ENCODE data around the gene PIK3AP1.

Gene PIK3AP1

GRCh38 chr10:96642973-96643372, 77.3 kb downstream of the PIK3AP1 start:
- Histone ChIP-seq H3K4me3 (ENCODE audit: low read depth, low read length) (no peak overlapping the region), H3K27me3 (ENCODE audit: insufficient read depth, low read length) (peaks cover 10% of the 10 kb centered on the region), H3K79me2 (ENCODE audit: control insufficient read depth, insufficient read depth, low read length, unreplicated experiment) (no peaks in the 10 kb centered on the region), H3K4me1 (ENCODE audit: control insufficient read depth, insufficient read depth, low read length, unreplicated experiment) (no peaks in the 10 kb centered on the region), H3K36me3 (ENCODE audit: insufficient read depth, low read length) (no peaks in the 10 kb centered on the region), H3K27ac (ENCODE audit: low read depth, low read length) (no peak overlapping the region), H2AFZ (ENCODE audit: low read length, unreplicated experiment) (no peak overlapping the region)

- H3K36me3 ChIP-seq (ENCODE audit: insufficient read depth, low read length) = no peaks in the 10 kb centered on the region
- H3K79me2 ChIP-seq (ENCODE audit: control insufficient read depth, insufficient read depth, low read length, unreplicated experiment) = no peaks in the 10 kb centered on the region
- no peak overlapping the region for H2AFZ ChIP-seq (ENCODE audit: low read length, unreplicated experiment)
- no peak overlapping the region for H3K27ac ChIP-seq (ENCODE audit: low read depth, low read length)
- H3K4me3 ChIP-seq (ENCODE audit: low read depth, low read length) = no peak overlapping the region
- H3K27me3 ChIP-seq (ENCODE audit: insufficient read depth, low read length) = peaks cover 8% of the 10 kb centered on the region; the same call in 1 of the 2 replicates
- H3K4me1 ChIP-seq (ENCODE audit: control insufficient read depth, insufficient read depth, low read length, unreplicated experiment) = no peaks in the 10 kb centered on the region
Observed at GRCh38 chr10:96642530-96642929, 77.8 kb downstream of the PIK3AP1 start.

- H2AFZ ChIP-seq (ENCODE audit: low read length, unreplicated experiment) = no peak overlapping the region
- H3K4me3 ChIP-seq (ENCODE audit: low read depth, low read length) = no peak overlapping the region
- H3K36me3 ChIP-seq (ENCODE audit: insufficient read depth, low read length) = no peaks in the 10 kb centered on the region
- H3K4me1 ChIP-seq (ENCODE audit: control insufficient read depth, insufficient read depth, low read length, unreplicated experiment) = no peaks in the 10 kb centered on the region
- H3K79me2 ChIP-seq (ENCODE audit: control insufficient read depth, insufficient read depth, low read length, unreplicated experiment) = no peaks in the 10 kb centered on the region
- H3K27me3 ChIP-seq (ENCODE audit: insufficient read depth, low read length) = peaks cover 4% of the 10 kb centered on the region; the same call in 1 of the 2 replicates
- H3K27ac ChIP-seq (ENCODE audit: low read depth, low read length) = no peak overlapping the region
Observed at GRCh38 chr10:96641396-96642295, 78.7 kb downstream of the PIK3AP1 start.

DNA sequence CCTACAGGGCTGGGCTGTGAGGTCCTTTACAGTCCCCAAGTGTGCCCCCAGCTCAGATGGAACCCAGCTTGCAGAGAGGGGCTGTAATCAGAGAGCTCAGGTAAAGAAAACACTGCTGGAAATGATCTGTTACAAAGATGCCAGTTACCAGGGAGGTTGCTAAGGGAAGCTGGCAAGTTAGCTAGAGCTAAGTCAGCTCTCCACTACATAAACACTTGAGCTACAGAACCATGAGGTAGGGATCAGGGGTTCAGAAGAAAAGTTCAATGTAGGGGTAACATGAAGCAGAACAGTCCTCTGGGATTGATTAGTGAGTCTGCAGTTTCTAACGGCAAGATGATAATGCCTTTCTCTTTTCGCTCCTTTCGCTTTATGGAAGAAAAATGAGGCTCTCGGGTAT, 80.4 kb downstream of the PIK3AP1 start:
- Histone ChIP-seq H3K27ac (ENCODE audit: low read depth, low read length) (no peak overlapping the region), H3K4me1 (ENCODE audit: control insufficient read depth, insufficient read depth, low read length, unreplicated experiment) (no peaks in the 10 kb centered on the region), H2AFZ (ENCODE audit: low read length, unreplicated experiment) (no peak overlapping the region), H3K79me2 (ENCODE audit: control insufficient read depth, insufficient read depth, low read length, unreplicated experiment) (no peaks in the 10 kb centered on the region), H3K36me3 (ENCODE audit: insufficient read depth, low read length) (no peaks in the 10 kb centered on the region), H3K27me3 (ENCODE audit: insufficient read depth, low read length) (peaks cover 4% of the 10 kb centered on the region; the same call in 1 of the 2 replicates), H3K4me3 (ENCODE audit: low read depth, low read length) (no peak overlapping the region)

GRCh38 chr10:96638696-96639095, 81.6 kb downstream of the PIK3AP1 start:
- H3K36me3 ChIP-seq (ENCODE audit: insufficient read depth, low read length) = no peaks in the 10 kb centered on the region
- H3K4me1 ChIP-seq (ENCODE audit: control insufficient read depth, insufficient read depth, low read length, unreplicated experiment) = no peaks in the 10 kb centered on the region
- no peaks in the 10 kb centered on the region for H3K79me2 ChIP-seq (ENCODE audit: control insufficient read depth, insufficient read depth, low read length, unreplicated experiment)
- no peak overlapping the region for H3K4me3 ChIP-seq (ENCODE audit: low read depth, low read length)
- no peak overlapping the region for H3K27ac ChIP-seq (ENCODE audit: low read depth, low read length)
- H3K27me3 ChIP-seq (ENCODE audit: insufficient read depth, low read length) = peaks cover 4% of the 10 kb centered on the region; the same call in 1 of the 2 replicates
- no peak overlapping the region for H2AFZ ChIP-seq (ENCODE audit: low read length, unreplicated experiment)

DNA sequence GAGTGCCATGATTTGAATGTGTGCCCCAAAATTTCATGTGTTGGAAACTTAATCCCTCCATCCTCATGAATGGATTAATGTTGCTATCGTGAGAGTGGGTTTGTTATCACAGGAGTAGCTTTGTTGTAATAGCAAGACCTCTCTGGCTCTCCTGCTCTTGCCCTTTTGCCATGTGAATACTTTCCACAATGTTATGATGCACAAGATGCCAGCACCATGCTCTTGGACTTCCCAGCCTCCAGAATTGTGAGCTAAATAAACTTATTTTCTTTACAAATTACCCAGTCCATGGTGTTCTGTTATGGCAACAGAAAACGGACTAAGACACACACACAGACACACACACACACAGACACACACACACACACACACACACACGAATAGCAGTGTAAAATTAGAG, 82.2 kb downstream of the PIK3AP1 start:
- Histone ChIP-seq H3K4me3 (ENCODE audit: low read depth, low read length) (no peak overlapping the region), H3K4me1 (ENCODE audit: control insufficient read depth, insufficient read depth, low read length, unreplicated experiment) (no peaks in the 10 kb centered on the region), H3K79me2 (ENCODE audit: control insufficient read depth, insufficient read depth, low read length, unreplicated experiment) (no peaks in the 10 kb centered on the region), H2AFZ (ENCODE audit: low read length, unreplicated experiment) (no peak overlapping the region), H3K27ac (ENCODE audit: low read depth, low read length) (no peak overlapping the region), H3K27me3 (ENCODE audit: insufficient read depth, low read length) (peaks cover 4% of the 10 kb centered on the region; the same call in 1 of the 2 replicates), H3K36me3 (ENCODE audit: insufficient read depth, low read length) (no peaks in the 10 kb centered on the region)

- Histone ChIP-seq H2AFZ (ENCODE audit: low read length, unreplicated experiment) (no peak overlapping the region), H3K27me3 (ENCODE audit: insufficient read depth, low read length) (peaks cover 4% of the 10 kb centered on the region; the same call in 1 of the 2 replicates), H3K4me1 (ENCODE audit: control insufficient read depth, insufficient read depth, low read length, unreplicated experiment) (no peaks in the 10 kb centered on the region), H3K27ac (ENCODE audit: low read depth, low read length) (no peak overlapping the region), H3K4me3 (ENCODE audit: low read depth, low read length) (no peak overlapping the region), H3K79me2 (ENCODE audit: control insufficient read depth, insufficient read depth, low read length, unreplicated experiment) (no peaks in the 10 kb centered on the region), H3K36me3 (ENCODE audit: insufficient read depth, low read length) (no peaks in the 10 kb centered on the region)
Observed at GRCh38 chr10:96637709-96638108, 82.6 kb downstream of the PIK3AP1 start.

DNA sequence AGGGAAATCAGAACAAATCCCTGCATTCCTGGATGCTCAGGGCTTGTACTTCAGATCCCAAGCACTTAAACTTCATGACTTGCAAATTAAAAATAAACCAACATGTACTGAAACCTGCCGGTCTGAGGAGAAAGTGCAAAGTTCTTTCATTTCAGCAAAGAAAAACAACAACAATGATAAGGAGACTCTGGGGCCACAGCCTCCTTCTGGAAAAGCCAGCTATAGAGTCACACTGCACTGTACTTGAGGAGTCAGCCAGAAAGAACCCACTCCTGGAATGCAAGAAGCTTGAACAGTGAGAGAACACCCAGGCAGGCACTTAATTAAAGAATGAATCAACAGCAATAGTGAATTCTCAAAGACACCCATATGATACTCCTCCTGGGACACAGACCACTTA, 83.8 kb downstream of the PIK3AP1 start:
- no peak overlapping the region for H2AFZ ChIP-seq (ENCODE audit: low read length, unreplicated experiment)
- H3K27ac ChIP-seq (ENCODE audit: low read depth, low read length) = no peak overlapping the region
- no peak overlapping the region for H3K4me3 ChIP-seq (ENCODE audit: low read depth, low read length)
- no peaks in the 10 kb centered on the region for H3K79me2 ChIP-seq (ENCODE audit: control insufficient read depth, insufficient read depth, low read length, unreplicated experiment)
- peaks cover 7% of the 10 kb centered on the region; the same call in 1 of the 2 replicates for H3K27me3 ChIP-seq (ENCODE audit: insufficient read depth, low read length)
- H3K4me1 ChIP-seq (ENCODE audit: control insufficient read depth, insufficient read depth, low read length, unreplicated experiment) = no peaks in the 10 kb centered on the region
- no peaks in the 10 kb centered on the region for H3K36me3 ChIP-seq (ENCODE audit: insufficient read depth, low read length)

DNA sequence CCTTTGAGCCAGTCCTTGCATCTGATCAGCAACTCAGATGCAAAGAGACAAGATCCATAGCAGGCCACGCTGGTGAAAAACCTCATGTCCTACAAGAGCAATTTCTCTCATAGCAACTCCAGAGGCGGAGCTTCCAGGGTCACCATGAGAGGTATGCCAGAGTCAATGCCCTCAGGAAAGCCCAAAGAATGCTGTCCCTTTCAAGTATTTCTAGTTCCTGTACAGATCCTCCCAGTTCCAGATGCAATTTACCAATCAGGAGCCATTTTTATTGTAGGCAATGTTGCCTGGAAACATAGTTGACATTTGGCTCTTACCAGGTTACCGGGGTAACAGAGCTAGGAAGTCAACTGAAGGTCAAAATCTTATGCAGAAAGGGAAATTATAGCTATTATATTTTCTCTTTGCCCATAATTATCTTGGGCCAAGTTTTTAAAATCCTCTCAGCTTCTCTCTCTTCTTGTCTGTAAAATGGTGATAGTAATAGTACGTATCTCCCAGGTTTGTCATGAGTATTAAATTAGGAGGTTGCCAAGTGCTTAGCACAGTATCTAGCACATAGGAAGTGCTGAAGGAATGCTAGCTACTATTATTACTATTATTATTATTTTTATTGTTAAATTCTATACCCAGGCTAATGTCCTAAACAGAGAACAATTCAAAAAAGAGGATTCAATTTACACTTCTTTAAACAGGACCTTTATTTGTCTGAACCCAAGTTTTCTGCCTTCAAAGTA, 87.2 kb downstream of the PIK3AP1 start:
- Histone ChIP-seq H3K4me1 (ENCODE audit: control insufficient read depth, insufficient read depth, low read length, unreplicated experiment) (no peaks in the 10 kb centered on the region), H3K27me3 (ENCODE audit: insufficient read depth, low read length) (peaks cover 4% of the 10 kb centered on the region; the same call in 1 of the 2 replicates), H2AFZ (ENCODE audit: low read length, unreplicated experiment) (no peak overlapping the region), H3K4me3 (ENCODE audit: low read depth, low read length) (no peak overlapping the region), H3K79me2 (ENCODE audit: control insufficient read depth, insufficient read depth, low read length, unreplicated experiment) (no peaks in the 10 kb centered on the region), H3K36me3 (ENCODE audit: insufficient read depth, low read length) (no peaks in the 10 kb centered on the region), H3K27ac (ENCODE audit: low read depth, low read length) (no peak overlapping the region)

- H3K27ac ChIP-seq (ENCODE audit: low read depth, low read length) = no peak overlapping the region
- H2AFZ ChIP-seq (ENCODE audit: low read length, unreplicated experiment) = no peak overlapping the region
- H3K36me3 ChIP-seq (ENCODE audit: insufficient read depth, low read length) = no peaks in the 10 kb centered on the region
- no peak overlapping the region for H3K4me3 ChIP-seq (ENCODE audit: low read depth, low read length)
- H3K4me1 ChIP-seq (ENCODE audit: control insufficient read depth, insufficient read depth, low read length, unreplicated experiment) = no peaks in the 10 kb centered on the region
- H3K79me2 ChIP-seq (ENCODE audit: control insufficient read depth, insufficient read depth, low read length, unreplicated experiment) = no peaks in the 10 kb centered on the region
- peaks cover 8% of the 10 kb centered on the region for H3K27me3 ChIP-seq (ENCODE audit: insufficient read depth, low read length)
Observed at GRCh38 chr10:96627292-96627691, 93.0 kb downstream of the PIK3AP1 start.

Data from ACC112 (cell line).